GM18909 (cell line): ENCODE data around the gene LPAR5.
"Not testable (repeated sequence)": the region's sequence is repeated elsewhere in the genome, so short reads cannot be mapped to it uniquely, and the experiment has no call there.

Source experiments
- ATAC-seq: cut with Tn5 transposase; IDR thresholded peaks from one replicate; pipeline ENCODE4 v1.9.1; 2021; ENCODE audit warnings: mild to moderate bottlenecking; ENCODE audit not compliant: unreplicated experiment, poor library complexity

LPAR5 gene

GRCh38 chr12:6608592-6609281, 27.0 kb downstream of the LPAR5 start:
- no peak for ATAC-seq

- ATAC-seq: peak; percentile 19
Observed at GRCh38 chr12:6607751-6608591, 27.8 kb downstream of the LPAR5 start.

- no peak for ATAC-seq
Observed at GRCh38 chr12:6606331-6607131, 29.2 kb downstream of the LPAR5 start.

GRCh38 chr12:6605421-6606330, 30.1 kb downstream of the LPAR5 start:
- ATAC-seq: no peak

GRCh38 chr12:6604259-6605029, 31.3 kb downstream of the LPAR5 start:
- no peak for ATAC-seq

GRCh38 chr12:6603095-6603567, 32.6 kb downstream of the LPAR5 start:
- ATAC-seq: no peak

- no peak for ATAC-seq
Observed at GRCh38 chr12:6602526-6602925, 33.2 kb downstream of the LPAR5 start.

- ATAC-seq: not testable (repeated sequence)
Observed at GRCh38 chr12:6595673-6596072, 40.1 kb downstream of the LPAR5 start.

GRCh38 chr12:6592087-6592486, 43.7 kb downstream of the LPAR5 start:
- no peak for ATAC-seq

- not testable (repeated sequence) for ATAC-seq
Observed at GRCh38 chr12:6586569-6586968, 49.2 kb downstream of the LPAR5 start.

GRCh38 chr12:6584293-6584692, 51.5 kb downstream of the LPAR5 start:
- no peak for ATAC-seq

GRCh38 chr12:6582959-6583358, 52.8 kb downstream of the LPAR5 start:
- no peak for ATAC-seq

GRCh38 chr12:6582196-6582595, 53.6 kb downstream of the LPAR5 start:
- no peak for ATAC-seq

GRCh38 chr12:6575648-6576047, 60.1 kb downstream of the LPAR5 start:
- no peak for ATAC-seq

- ATAC-seq: no peak
Observed at GRCh38 chr12:6574576-6575295, 61.0 kb downstream of the LPAR5 start.

GRCh38 chr12:6573001-6573400, 62.8 kb downstream of the LPAR5 start:
- ATAC-seq: no peak

- ATAC-seq: no peak
Observed at GRCh38 chr12:6570264-6570887, 65.4 kb downstream of the LPAR5 start.

- ATAC-seq: no peak
Observed at GRCh38 chr12:6569786-6570185, 66.0 kb downstream of the LPAR5 start.
